GM19452 (cell line): ENCODE data around the gene ZIC5.
"Not testable (repeated sequence)": the region's sequence is repeated elsewhere in the genome, so short reads cannot be mapped to it uniquely, and the experiment has no call there.

Experiments used
- ATAC-seq: cut with Tn5 transposase; IDR thresholded peaks from one replicate; pipeline ENCODE4 v1.9.1; 2021; ENCODE audit not compliant: unreplicated experiment

The ZIC5 gene

GRCh38 chr13:99961636-99962035 is 9.9 kb downstream of the ZIC5 start:
- ATAC-seq: no peak

GRCh38 chr13:99960663-99961311 is 10.8 kb downstream of the ZIC5 start:
- no peak for ATAC-seq

GRCh38 chr13:99959540-99960230 is 11.9 kb downstream of the ZIC5 start:
- ATAC-seq: no peak

GRCh38 chr13:99959127-99959539 is 12.4 kb downstream of the ZIC5 start:
- ATAC-seq: no peak

GRCh38 chr13:99958406-99959126 is 13.0 kb downstream of the ZIC5 start:
- no peak for ATAC-seq

- no peak for ATAC-seq
Measured at GRCh38 chr13:99956473-99957349, 14.9 kb downstream of the ZIC5 start.

GRCh38 chr13:99955747-99956472 is 15.7 kb downstream of the ZIC5 start:
- no peak for ATAC-seq

- no peak for ATAC-seq
Measured at GRCh38 chr13:99955107-99955746, 16.3 kb downstream of the ZIC5 start.

- no peak for ATAC-seq
Measured at GRCh38 chr13:99953138-99953755, 18.3 kb downstream of the ZIC5 start.

GRCh38 chr13:99951666-99952065 is 19.9 kb downstream of the ZIC5 start:
- ATAC-seq: not testable (repeated sequence)

GRCh38 chr13:99949679-99950413 is 21.7 kb downstream of the ZIC5 start:
- no peak for ATAC-seq

- ATAC-seq: no peak
Measured at GRCh38 chr13:99948907-99949678, 22.5 kb downstream of the ZIC5 start.

GRCh38 chr13:99948411-99948810 is 23.2 kb downstream of the ZIC5 start:
- ATAC-seq: no peak

GRCh38 chr13:99947666-99948065 is 23.9 kb downstream of the ZIC5 start:
- no peak for ATAC-seq

GRCh38 chr13:99945515-99945914 is 26.1 kb downstream of the ZIC5 start:
- ATAC-seq: not testable (repeated sequence)

- no peak for ATAC-seq
Measured at GRCh38 chr13:99944606-99945005, 27.0 kb downstream of the ZIC5 start.

GRCh38 chr13:99944102-99944501 is 27.5 kb downstream of the ZIC5 start:
- ATAC-seq: no peak

GRCh38 chr13:99941911-99942310 is 29.7 kb downstream of the ZIC5 start:
- ATAC-seq: no peak
